ENCODE results near the gene DCST1. TPM values are rescaled to one million over a fixed set of nuclear protein-coding genes. Genes with fewer than 3 reads are reported as not detected.

Gene DCST1
- total RNA-seq, 2 experiments from 2014 or later = not detected

DNA sequence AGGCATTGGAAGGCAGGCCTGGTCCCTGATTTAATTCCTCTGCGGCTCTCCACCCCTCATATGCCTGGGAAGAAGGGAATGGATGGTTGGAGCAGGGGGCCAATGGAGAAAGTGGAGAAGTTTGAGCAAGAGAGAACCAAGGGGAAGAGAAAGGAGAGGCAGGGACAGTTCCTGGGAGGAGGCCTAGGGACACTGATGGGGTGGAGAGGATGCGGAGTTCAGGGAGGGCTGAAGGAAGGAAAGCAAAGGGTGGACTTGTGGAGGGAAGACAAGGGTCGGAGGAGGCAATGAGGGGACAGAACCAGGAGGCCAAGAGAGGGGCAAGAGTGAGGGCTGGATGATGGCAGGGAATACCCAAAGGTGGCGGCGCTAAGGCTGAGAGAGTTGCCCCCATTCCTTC, 23.9 kb upstream of the DCST1 start:
- H3K9me3 Mint-ChIP-seq (ENCODE audit: insufficient read depth) = no peaks in the 10 kb centered on the region
- H3K4me3 Mint-ChIP-seq = peak overlapping the region; percentile 57
- H3K27me3 Mint-ChIP-seq (ENCODE audit: low read depth) = no peaks in the 10 kb centered on the region
- ChIA-PET POLR2A (interaction anchor here (1.5 kb wide), 1 partner anchor 35 kb away, joined by 6 read pairs; the partner anchor contains the start of gene CKS1B), CTCF (interaction anchor here (1.0 to 2.1 kb wide), 6 partner anchors 10 to 75 kb away, joined by 3 to 6 read pairs (median 4); partner anchors contain the start of gene ADAM15)
- H3K27ac Mint-ChIP-seq = peak overlapping the region; percentile 70
- H3K4me1 Mint-ChIP-seq (ENCODE audit: low read depth) = peaks cover 89% of the 10 kb centered on the region
- DNase-seq = no peak
- no peak for ATAC-seq
- H3K36me3 Mint-ChIP-seq (ENCODE audit: low read depth) = peaks cover 13% of the 10 kb centered on the region

DNA sequence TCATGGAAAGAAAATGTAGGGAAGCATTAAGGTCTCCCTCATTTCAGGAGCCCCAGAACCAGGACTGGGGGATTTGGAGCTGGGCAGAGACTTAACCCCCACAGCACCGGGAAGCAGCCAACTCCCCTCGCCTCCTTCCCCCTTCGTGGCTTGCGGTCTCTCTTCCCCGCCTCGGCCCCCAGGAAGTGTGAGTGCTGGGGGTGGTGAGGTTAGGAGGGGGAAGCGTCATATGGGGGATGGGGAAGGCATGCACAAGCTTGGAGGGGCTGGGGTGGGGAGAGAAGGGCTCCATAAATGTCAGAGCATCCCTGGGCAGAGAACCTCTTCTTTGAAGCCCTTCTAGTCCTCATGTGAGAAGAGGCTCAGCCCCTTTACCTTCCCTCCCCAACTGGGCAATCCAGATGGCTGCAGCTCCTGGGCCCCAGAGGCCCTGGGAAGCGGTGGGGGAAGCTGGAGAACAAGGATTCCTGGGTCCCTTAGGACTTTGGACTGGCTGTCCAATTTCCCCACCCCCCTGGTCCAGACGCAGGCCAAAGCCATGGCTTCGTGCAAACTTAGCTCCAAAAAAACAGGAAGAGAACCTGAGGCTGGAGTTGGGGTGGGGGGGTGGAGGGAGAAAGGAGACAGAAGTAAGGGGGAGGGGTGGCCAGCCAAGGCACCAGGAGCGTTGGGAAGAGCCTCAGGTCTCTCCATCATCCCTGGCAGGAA, 23.3 kb upstream of the DCST1 start:
- Mint-ChIP-seq H3K9me3 (ENCODE audit: insufficient read depth) (no peaks in the 10 kb centered on the region), H3K4me3 (peak overlapping the region; percentile 57), H3K27me3 (ENCODE audit: low read depth) (no peaks in the 10 kb centered on the region), H3K4me1 (ENCODE audit: low read depth) (peaks cover 85% of the 10 kb centered on the region), H3K36me3 (ENCODE audit: low read depth) (peaks cover 13% of the 10 kb centered on the region), H3K27ac (peak overlapping the region; percentile 70)
- ChIA-PET CTCF (interaction anchor here (0.7 to 2.1 kb wide), 8 partner anchors 9 to 75 kb away, joined by 3 to 6 read pairs (median 4); partner anchors contain the start of genes ADAM15 and LENEP), POLR2A (interaction anchor here (1.1 to 1.5 kb wide), 2 partner anchors 9 to 36 kb away, joined by 4 to 6 read pairs; partner anchors contain the start of gene CKS1B)
- ATAC-seq = no peak
- DNase-seq = peak; percentile 45

DNA sequence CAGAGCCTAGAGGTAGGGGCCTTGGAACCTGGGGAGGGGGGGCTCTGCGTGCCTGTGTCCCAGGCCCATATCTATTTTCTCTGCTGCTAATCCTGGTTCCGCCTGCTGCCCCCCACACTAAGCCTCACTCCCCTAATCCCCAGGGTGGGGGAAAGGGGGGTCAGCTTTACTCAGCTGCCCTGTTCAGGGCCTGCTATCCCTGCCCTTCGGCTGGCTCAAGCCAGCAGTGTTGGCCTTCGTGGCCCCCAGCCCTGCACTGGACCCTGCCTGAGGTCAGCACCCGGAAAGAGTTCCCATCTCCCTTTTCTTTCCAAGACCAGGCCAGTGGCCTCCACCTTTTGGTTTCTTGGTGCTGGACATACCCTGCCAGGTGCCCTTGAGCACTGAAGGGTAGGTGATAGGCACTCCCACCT, 22.6 kb upstream of the DCST1 start:
- no peak for DNase-seq
- no peak for ATAC-seq
- Mint-ChIP-seq H3K27ac (peak overlapping the region; percentile 71), H3K4me1 (ENCODE audit: low read depth) (peaks cover 85% of the 10 kb centered on the region), H3K36me3 (ENCODE audit: low read depth) (peaks cover 19% of the 10 kb centered on the region), H3K4me3 (no peak overlapping the region), H3K9me3 (ENCODE audit: insufficient read depth) (no peaks in the 10 kb centered on the region), H3K27me3 (ENCODE audit: low read depth) (no peaks in the 10 kb centered on the region)
- POLR2A ChIA-PET = interaction anchor here (1.1 to 1.5 kb wide), 2 partner anchors 10 to 36 kb away, joined by 4 to 6 read pairs; partner anchors contain the start of gene CKS1B
- CTCF ChIA-PET = interaction anchor here (1.0 to 2.1 kb wide), 6 partner anchors 9 to 50 kb away, joined by 3 to 6 read pairs (median 4); partner anchors contain the start of genes ADAM15 and LENEP

DNA sequence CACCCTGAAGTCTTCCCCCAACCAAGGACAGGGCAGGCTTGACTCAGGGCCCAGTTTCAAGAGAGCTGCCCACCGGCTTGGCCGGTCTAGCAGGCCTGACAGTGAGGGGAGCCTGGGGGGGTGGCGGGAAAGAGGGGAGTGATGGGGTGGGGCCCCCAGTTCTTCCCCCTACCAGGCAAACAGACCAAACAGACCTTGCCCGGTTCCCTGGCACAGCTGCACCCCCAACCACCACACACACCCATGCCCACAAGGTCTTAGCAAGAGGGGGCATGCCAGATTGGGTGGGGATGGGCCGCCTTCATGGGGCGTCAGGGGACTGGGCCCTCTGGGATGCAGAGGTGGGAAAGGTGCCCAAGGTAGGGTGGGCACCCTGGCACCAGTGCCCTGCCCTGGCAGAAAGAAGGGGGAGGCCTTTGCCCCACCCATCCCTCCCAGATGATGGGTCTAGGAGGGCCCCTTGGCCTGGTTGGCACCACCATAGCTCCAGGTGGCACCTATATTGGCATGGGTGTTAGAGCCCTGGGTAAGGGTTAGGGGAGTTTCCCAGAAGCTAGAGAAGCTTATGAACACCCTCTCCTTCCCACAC, 22.1 kb upstream of the DCST1 start:
- Mint-ChIP-seq H3K36me3 (ENCODE audit: low read depth) (peaks cover 20% of the 10 kb centered on the region), H3K4me1 (ENCODE audit: low read depth) (peaks cover 85% of the 10 kb centered on the region), H3K9me3 (ENCODE audit: insufficient read depth) (no peaks in the 10 kb centered on the region), H3K4me3 (no peak overlapping the region), H3K27me3 (ENCODE audit: low read depth) (no peaks in the 10 kb centered on the region), H3K27ac (peak overlapping the region; percentile 71)
- ChIA-PET POLR2A (interaction anchor here (1.5 kb wide), 1 partner anchor 37 kb away, joined by 6 read pairs; the partner anchor contains the start of gene CKS1B), CTCF (interaction anchor here (1.2 to 2.3 kb wide), 4 partner anchors 8 to 34 kb away, joined by 5 to 13 read pairs (median 7); no protein-coding TSS in a partner anchor)
- no peak for DNase-seq
- no peak for ATAC-seq

DNA sequence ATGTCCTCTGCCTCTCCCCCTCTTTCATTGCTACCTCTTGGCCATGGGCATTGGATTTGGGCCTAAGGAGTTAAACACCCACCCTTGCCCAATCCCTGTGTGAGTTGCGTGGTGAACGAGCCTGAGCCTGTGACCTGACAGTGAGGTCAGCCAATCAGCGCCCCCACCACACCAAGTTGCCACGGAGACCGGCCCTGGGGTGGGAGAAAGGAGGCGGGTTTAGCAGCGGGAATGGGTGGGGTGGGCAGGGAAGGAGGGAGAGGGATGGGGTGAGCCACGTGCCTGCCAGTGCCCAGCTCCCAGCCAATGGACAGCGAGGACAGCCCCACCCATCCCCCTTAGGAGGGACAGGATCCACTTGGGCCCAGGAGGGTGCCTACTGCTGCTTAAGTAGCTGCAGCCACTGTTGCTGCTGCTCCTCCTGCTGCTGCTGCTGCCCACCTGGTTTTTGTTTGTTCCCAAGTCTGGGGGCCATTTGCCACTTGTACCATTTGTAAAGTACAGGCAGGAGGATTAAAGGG, 21.5 kb upstream of the DCST1 start:
- Mint-ChIP-seq H3K27me3 (ENCODE audit: low read depth) (no peaks in the 10 kb centered on the region), H3K4me1 (ENCODE audit: low read depth) (peaks cover 85% of the 10 kb centered on the region), H3K4me3 (no peak overlapping the region), H3K9me3 (ENCODE audit: insufficient read depth) (no peaks in the 10 kb centered on the region), H3K36me3 (ENCODE audit: low read depth) (peaks cover 21% of the 10 kb centered on the region), H3K27ac (peak overlapping the region; percentile 34)
- no peak for ATAC-seq
- ChIA-PET POLR2A (no interaction called here), CTCF (interaction anchor here (1.2 to 7.5 kb wide), 7 partner anchors 8 to 75 kb away, joined by 3 to 57 read pairs (median 6); partner anchors contain the start of genes ADAM15 and PMVK)
- no peak for DNase-seq

DNA sequence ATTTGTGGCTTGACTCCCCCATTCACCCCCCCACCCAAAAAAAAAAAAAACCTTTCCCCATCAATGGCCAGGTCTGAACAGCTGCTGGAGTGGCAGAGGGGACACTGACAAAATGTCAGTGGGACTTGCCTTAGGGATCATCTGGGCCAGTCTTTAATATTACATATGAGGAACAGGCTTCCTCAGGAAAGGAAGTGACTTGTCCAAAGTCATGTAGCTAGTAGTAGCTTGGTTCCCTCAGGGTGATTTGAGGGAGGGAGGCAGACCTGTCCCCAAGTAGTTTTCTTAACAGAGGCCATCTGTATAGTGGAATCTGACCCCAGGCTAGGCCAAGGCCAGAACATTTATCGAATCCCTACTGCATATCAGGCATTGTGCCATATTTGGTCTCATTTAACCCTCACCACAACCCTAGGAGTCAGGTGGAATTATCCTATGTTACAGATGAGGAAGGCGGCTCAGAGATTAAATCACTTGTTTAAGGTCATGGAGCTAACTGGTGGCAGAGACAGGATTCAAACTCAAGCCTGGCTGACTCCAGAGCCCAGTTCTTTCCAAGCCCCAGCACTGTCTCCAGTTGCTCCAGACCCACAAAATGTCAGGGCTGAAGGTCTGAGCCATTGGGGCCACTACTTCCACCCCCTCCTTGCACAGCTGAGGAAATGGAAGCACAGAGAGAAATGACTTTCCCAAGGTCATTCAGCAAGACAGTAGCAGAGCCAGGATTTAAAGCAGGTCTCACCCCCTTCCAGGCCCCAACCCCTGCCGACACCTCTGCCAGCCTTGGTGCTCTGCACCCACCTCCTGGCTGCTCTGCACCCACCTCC, 20.6 kb upstream of the DCST1 start:
- no peaks in the 10 kb centered on the region for H3K27me3 Mint-ChIP-seq (ENCODE audit: low read depth)
- ATAC-seq (no peak), DNase-seq (no peak)
- H3K4me1 Mint-ChIP-seq (ENCODE audit: low read depth) = peaks cover 84% of the 10 kb centered on the region
- ChIA-PET CTCF (interaction anchor here (0.7 to 7.5 kb wide), 8 partner anchors 9 to 79 kb away, joined by 3 to 57 read pairs (median 4); partner anchors contain the start of genes ADAM15 and PMVK), POLR2A (no interaction called here)
- H3K36me3 Mint-ChIP-seq (ENCODE audit: low read depth) = peaks cover 21% of the 10 kb centered on the region
- H3K9me3 Mint-ChIP-seq (ENCODE audit: insufficient read depth) = no peaks in the 10 kb centered on the region
- peak overlapping the region; percentile 48 for H3K27ac Mint-ChIP-seq
- H3K4me3 Mint-ChIP-seq = no peak overlapping the region

DNA sequence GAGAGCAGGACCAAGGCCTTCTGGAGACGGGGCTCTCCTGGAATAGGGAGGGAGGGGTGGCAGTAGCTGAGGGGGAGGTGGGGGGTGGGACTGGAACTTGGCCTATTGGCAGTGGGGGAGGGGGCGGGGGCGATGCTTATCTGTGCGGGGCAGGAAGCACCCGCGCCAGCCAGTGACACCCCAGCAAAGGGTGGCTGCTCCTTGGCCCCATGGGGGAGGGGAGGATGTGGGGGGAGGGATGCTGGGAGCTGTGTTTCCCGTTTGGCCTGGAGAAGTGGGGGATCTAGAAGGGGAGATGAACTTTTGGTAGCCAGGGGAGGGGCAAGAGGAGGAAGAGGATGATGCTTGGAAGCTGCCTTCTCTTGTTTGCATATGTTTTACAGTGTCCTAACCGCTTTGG, 20.0 kb upstream of the DCST1 start:
- Mint-ChIP-seq H3K4me3 (no peak overlapping the region), H3K4me1 (ENCODE audit: low read depth) (peaks cover 82% of the 10 kb centered on the region), H3K27me3 (ENCODE audit: low read depth) (no peaks in the 10 kb centered on the region), H3K9me3 (ENCODE audit: insufficient read depth) (no peaks in the 10 kb centered on the region), H3K36me3 (ENCODE audit: low read depth) (peaks cover 21% of the 10 kb centered on the region), H3K27ac (peak overlapping the region; percentile 48)
- ATAC-seq (no peak), DNase-seq (no peak)
- ChIA-PET POLR2A (no interaction called here), CTCF (interaction anchor here (0.7 to 7.5 kb wide), 7 partner anchors 9 to 78 kb away, joined by 3 to 57 read pairs (median 4); partner anchors contain the start of genes ADAM15 and PMVK)

DNA sequence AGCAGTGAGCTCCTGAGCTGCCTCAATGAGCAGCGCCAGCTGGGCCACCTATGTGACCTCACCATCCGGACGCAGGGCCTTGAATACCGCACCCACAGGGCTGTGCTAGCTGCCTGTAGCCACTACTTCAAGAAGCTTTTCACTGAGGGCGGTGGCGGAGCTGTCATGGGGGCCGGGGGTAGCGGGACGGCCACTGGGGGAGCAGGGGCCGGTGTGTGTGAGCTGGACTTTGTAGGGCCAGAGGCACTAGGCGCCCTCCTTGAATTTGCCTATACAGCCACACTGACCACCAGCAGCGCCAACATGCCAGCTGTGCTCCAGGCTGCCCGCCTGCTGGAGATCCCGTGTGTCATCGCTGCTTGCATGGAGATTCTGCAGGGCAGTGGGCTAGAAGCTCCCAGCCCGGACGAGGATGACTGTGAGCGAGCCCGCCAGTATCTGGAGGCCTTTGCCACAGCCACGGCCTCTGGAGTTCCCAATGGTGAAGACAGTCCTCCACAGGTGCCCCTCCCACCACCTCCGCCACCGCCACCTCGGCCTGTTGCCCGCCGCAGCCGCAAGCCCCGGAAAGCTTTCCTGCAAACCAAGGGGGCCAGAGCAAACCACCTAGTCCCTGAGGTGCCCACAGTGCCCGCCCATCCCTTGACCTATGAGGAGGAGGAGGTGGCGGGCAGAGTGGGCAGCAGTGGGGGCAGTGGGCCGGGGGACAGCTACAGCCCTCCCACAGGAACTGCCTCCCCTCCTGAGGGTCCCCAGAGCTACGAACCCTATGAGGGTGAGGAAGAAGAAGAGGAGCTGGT, 18.7 kb upstream of the DCST1 start:
- no peak overlapping the region for H3K4me3 Mint-ChIP-seq
- H3K9me3 Mint-ChIP-seq (ENCODE audit: insufficient read depth) = no peaks in the 10 kb centered on the region
- H3K36me3 Mint-ChIP-seq (ENCODE audit: low read depth) = peaks cover 24% of the 10 kb centered on the region
- H3K27ac Mint-ChIP-seq = no peak overlapping the region
- ChIA-PET CTCF (interaction anchor here (0.9 to 7.5 kb wide), 10 partner anchors 15 to 78 kb away, joined by 3 to 71 read pairs (median 7); partner anchors contain the start of genes ADAM15, CKS1B, FLAD1 and PBXIP1), POLR2A (interaction anchor here (1.0 to 1.5 kb wide), 3 partner anchors 15 to 40 kb away, joined by 3 to 4 read pairs (median 4); partner anchors contain the start of gene CKS1B)
- ATAC-seq = no peak
- peaks cover 4% of the 10 kb centered on the region for H3K27me3 Mint-ChIP-seq (ENCODE audit: low read depth)
- DNase-seq = no peak
- H3K4me1 Mint-ChIP-seq (ENCODE audit: low read depth) = peaks cover 71% of the 10 kb centered on the region

DNA sequence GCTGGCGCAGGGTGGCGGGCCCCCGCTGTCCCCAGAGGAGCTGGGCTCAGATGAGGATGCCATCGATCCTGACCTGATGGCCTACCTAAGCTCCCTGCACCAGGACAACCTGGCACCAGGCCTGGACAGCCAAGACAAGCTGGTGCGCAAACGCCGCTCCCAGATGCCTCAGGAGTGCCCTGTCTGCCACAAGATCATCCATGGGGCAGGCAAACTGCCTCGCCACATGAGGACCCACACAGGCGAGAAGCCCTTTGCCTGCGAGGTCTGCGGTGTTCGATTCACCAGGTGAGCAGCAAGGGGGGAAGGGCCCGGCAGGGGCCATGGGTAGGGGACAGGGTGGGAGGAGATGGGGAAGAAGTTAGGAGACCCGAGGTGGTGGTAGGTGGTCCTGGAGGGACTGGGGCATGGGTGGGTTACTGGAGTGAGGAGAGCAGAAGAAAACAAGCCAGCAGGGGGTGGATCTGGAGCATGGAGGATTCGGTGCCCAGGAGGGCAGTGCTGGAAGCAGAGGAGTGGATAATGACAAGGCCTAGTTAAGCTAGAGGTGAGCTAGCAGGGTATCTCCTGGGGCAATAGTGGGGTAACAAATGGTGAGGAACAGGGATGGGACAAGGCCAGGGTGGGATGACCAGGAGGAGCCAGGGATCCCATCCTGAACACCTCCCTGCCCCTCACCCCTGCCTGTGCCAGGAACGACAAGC, 17.9 kb upstream of the DCST1 start:
- H3K27me3 Mint-ChIP-seq (ENCODE audit: low read depth) = peaks cover 4% of the 10 kb centered on the region
- H3K36me3 Mint-ChIP-seq (ENCODE audit: low read depth) = peaks cover 24% of the 10 kb centered on the region
- DNase-seq (no peak), ATAC-seq (no peak)
- CTCF ChIA-PET = interaction anchor here (0.9 to 7.5 kb wide), 21 partner anchors 9 to 456 kb away, joined by 3 to 71 read pairs (median 18); partner anchors contain the start of genes ADAM15, CKS1B, FLAD1 and LENEP
- H3K4me3 Mint-ChIP-seq = no peak overlapping the region
- peaks cover 63% of the 10 kb centered on the region for H3K4me1 Mint-ChIP-seq (ENCODE audit: low read depth)
- POLR2A ChIA-PET = interaction anchor here (0.9 to 2.5 kb wide), 8 partner anchors 9 to 60 kb away, joined by 3 to 8 read pairs (median 4); partner anchors contain the start of genes CKS1B, FLAD1 and PBXIP1
- peak overlapping the region; percentile 28 for H3K27ac Mint-ChIP-seq
- no peaks in the 10 kb centered on the region for H3K9me3 Mint-ChIP-seq (ENCODE audit: insufficient read depth)
